Measurements from ENCODE around the gene NAALADL2. TPM values are rescaled to one million over a fixed set of nuclear protein-coding genes. Genes with fewer than 3 reads are reported as not detected.

Gene NAALADL2
- total RNA-seq, 1 donor from 2014 or later = 1.6 TPM

DNA sequence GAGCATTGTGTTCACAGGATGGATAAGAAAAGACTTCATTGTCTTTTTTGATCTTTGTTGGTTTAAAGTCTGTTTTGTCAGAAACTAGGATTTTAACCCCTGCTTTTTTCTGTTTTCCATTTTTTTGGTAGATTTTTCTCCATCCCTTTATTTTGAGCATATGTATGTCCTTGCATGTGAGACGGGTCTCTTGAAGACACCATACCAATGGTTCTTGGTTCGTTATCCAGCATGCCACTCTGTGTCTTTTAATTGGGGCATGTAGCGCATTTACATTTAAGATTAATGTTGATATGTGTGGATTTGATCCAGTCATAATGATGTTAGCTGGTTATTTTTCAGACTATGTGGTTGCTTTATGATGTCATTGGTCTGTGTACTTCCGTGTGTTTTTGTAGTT lies 687.0 kb downstream of the NAALADL2 start:
- DNase-seq = no peak

GRCh38 chr3:175552929-175553328 lies 693.8 kb downstream of the NAALADL2 start:
- DNase-seq = no peak
- TF ChIP-seq, protein P1, sequence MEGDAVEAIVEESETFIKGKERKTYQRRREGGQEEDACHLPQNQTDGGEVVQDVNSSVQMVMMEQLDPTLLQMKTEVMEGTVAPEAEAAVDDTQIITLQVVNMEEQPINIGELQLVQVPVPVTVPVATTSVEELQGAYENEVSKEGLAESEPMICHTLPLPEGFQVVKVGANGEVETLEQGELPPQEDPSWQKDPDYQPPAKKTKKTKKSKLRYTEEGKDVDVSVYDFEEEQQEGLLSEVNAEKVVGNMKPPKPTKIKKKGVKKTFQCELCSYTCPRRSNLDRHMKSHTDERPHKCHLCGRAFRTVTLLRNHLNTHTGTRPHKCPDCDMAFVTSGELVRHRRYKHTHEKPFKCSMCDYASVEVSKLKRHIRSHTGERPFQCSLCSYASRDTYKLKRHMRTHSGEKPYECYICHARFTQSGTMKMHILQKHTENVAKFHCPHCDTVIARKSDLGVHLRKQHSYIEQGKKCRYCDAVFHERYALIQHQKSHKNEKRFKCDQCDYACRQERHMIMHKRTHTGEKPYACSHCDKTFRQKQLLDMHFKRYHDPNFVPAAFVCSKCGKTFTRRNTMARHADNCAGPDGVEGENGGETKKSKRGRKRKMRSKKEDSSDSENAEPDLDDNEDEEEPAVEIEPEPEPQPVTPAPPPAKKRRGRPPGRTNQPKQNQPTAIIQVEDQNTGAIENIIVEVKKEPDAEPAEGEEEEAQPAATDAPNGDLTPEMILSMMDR (IDR thresholded peaks at IDR 0.05; ENCODE audit: partially characterized antibody, unreplicated experiment) = no peak
- Mint-ChIP-seq H3K4me1 (ENCODE audit: low read depth, unreplicated experiment) (no peaks in the 10 kb centered on the region), H3K36me3 (ENCODE audit: unreplicated experiment) (no peaks in the 10 kb centered on the region), H3K27ac (ENCODE audit: unreplicated experiment) (no peak overlapping the region), H3K4me3 (ENCODE audit: unreplicated experiment) (no peak overlapping the region), H3K9me3 (ENCODE audit: unreplicated experiment) (no peaks in the 10 kb centered on the region), H3K27me3 (ENCODE audit: unreplicated experiment) (no peaks in the 10 kb centered on the region)

More for the DNA sequence above, 687.0 kb downstream of the NAALADL2 start:
- TF ChIP-seq, protein P1 (IDR thresholded peaks at IDR 0.05; ENCODE audit: partially characterized antibody, unreplicated experiment) = no peak
- Mint-ChIP-seq H3K9me3 (ENCODE audit: unreplicated experiment) (no peaks in the 10 kb centered on the region), H3K36me3 (ENCODE audit: unreplicated experiment) (peaks cover 4% of the 10 kb centered on the region), H3K4me1 (ENCODE audit: low read depth, unreplicated experiment) (no peaks in the 10 kb centered on the region), H3K27ac (ENCODE audit: unreplicated experiment) (no peak overlapping the region), H3K27me3 (ENCODE audit: unreplicated experiment) (no peaks in the 10 kb centered on the region), H3K4me3 (ENCODE audit: unreplicated experiment) (no peak overlapping the region)

DNA sequence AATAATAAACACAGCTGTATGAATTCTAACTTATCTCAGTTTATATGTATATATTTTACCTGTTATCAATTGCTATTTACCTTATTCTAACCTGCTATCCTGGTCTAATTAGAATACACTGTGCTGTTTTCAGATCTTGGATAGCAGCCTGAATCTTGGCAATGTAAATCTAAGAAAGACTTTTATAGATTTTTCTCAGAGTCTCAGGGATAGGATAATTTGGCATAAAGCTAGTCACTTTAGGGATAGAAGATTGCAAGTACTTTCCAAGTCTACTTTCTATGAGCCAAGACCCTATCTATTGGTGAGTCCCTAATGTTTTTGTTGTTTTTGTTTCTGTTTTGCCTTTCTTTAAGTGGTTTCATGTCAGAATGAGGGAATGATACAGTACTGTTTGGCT lies 695.7 kb downstream of the NAALADL2 start:
- Mint-ChIP-seq H3K4me3 (ENCODE audit: unreplicated experiment) (no peak overlapping the region), H3K4me1 (ENCODE audit: low read depth, unreplicated experiment) (no peaks in the 10 kb centered on the region), H3K36me3 (ENCODE audit: unreplicated experiment) (peaks cover 5% of the 10 kb centered on the region), H3K27ac (ENCODE audit: unreplicated experiment) (no peak overlapping the region), H3K27me3 (ENCODE audit: unreplicated experiment) (no peaks in the 10 kb centered on the region), H3K9me3 (ENCODE audit: unreplicated experiment) (peaks cover 3% of the 10 kb centered on the region)
- DNase-seq = no peak
- TF ChIP-seq, protein P1 (IDR thresholded peaks at IDR 0.05; ENCODE audit: partially characterized antibody, unreplicated experiment) = no peak

DNA sequence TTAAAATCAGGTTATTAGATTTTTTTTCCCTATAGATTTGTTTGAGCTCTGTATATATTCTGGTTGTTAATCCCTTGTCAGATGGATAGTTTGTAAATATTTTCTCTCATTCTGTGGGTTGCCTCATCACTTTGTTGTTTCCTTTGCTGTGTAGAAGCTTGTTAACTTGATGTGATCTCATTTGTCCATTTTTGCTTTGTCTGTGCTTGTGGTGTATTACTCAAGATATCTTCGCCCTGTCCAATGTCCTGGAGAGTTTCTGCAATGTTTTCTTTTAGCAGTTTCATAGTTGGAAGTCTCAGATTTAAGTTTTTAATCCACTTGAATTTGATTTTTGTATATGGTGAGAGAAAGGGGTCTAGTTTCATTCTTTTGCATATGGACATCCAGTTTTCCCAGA lies 699.1 kb downstream of the NAALADL2 start:
- Mint-ChIP-seq H3K27me3 (ENCODE audit: unreplicated experiment) (no peaks in the 10 kb centered on the region), H3K36me3 (ENCODE audit: unreplicated experiment) (peaks cover 5% of the 10 kb centered on the region)

GRCh38 chr3:175564363-175564762 lies 705.2 kb downstream of the NAALADL2 start:
- Mint-ChIP-seq H3K9me3 (ENCODE audit: unreplicated experiment) (no peaks in the 10 kb centered on the region), H3K36me3 (ENCODE audit: unreplicated experiment) (no peaks in the 10 kb centered on the region), H3K27me3 (ENCODE audit: unreplicated experiment) (no peaks in the 10 kb centered on the region), H3K27ac (ENCODE audit: unreplicated experiment) (no peak overlapping the region), H3K4me3 (ENCODE audit: unreplicated experiment) (no peak overlapping the region), H3K4me1 (ENCODE audit: low read depth, unreplicated experiment) (no peaks in the 10 kb centered on the region)
- DNase-seq = no peak
- TF ChIP-seq, protein P1 (IDR thresholded peaks at IDR 0.05; ENCODE audit: partially characterized antibody, unreplicated experiment) = no peak

More for the DNA sequence above, 699.1 kb downstream of the NAALADL2 start:
- Mint-ChIP-seq H3K4me1 (ENCODE audit: low read depth, unreplicated experiment) (no peaks in the 10 kb centered on the region), H3K9me3 (ENCODE audit: unreplicated experiment) (peaks cover 3% of the 10 kb centered on the region), H3K27ac (ENCODE audit: unreplicated experiment) (no peak overlapping the region), H3K4me3 (ENCODE audit: unreplicated experiment) (no peak overlapping the region)
- DNase-seq = no peak
- TF ChIP-seq, protein P1 (IDR thresholded peaks at IDR 0.05; ENCODE audit: partially characterized antibody, unreplicated experiment) = no peak

All from glutamatergic neuron (in vitro differentiated cells).